Panc1 (cell line): Measurements from ENCODE around the gene TNFRSF14. TPM values are rescaled to one million over a fixed set of nuclear protein-coding genes. Genes with fewer than 3 reads are reported as not detected.

Experiments
- ATAC-seq: fragments of 200-7000 bp; cut with Tn5 transposase; 2 replicates; pipeline ENCODE4 v1.9.1; 2020; ENCODE audit warnings: mild to moderate bottlenecking, moderate library complexity
- BruUV-seq: library from RNA; stranded (reverse); fragments of 400-500 nt; replicated peaks from 2 replicates; lab custom pipeline; 2021; lab: Mats Ljungman, UMichigan
- CTCF ChIA-PET: fragments of 300-600 bp; sonication (Branson Sonifier 250); formaldehyde crosslinking; loops from one replicate; lab custom pipeline; 2022; ENCODE audit warnings: antibody characterized with exemption; lab: Charles Lee
- POLR2A ChIA-PET: fragments of 300-600 bp; sonication (Branson Sonifier 250); formaldehyde crosslinking; loops from one replicate; lab custom pipeline; 2022; ENCODE audit warnings: antibody characterized with exemption; lab: Charles Lee
- DNase-seq: peaks from one replicate; pipeline ENCODE4 v3.0.0-alpha.2; 2010; ENCODE audit warnings: low read depth, low spot score
- H3K27ac ChIP-seq: 2 replicates; pipeline ENCODE4 v1.5.1; 2011; ENCODE audit warnings: mild to moderate bottlenecking, low read length, inconsistent platforms
- H3K27me3 ChIP-seq: fragments of 200-500 bp; sonication (Bioruptor generic); 2 replicates; pipeline ENCODE4 v1.6.0; 2014; ENCODE audit warnings: low read length, inconsistent platforms; ENCODE audit not compliant: control insufficient read depth, insufficient read depth
- H3K36me3 ChIP-seq: fragments of 200-500 bp; sonication (Bioruptor generic); 2 replicates; pipeline ENCODE4 v1.5.1; 2014; ENCODE audit warnings: inconsistent platforms, mild to moderate bottlenecking, low read length, moderate library complexity; ENCODE audit not compliant: control insufficient read depth, insufficient read depth
- H3K4me1 ChIP-seq: 2 replicates; pipeline ENCODE4 v1.5.1; 2011; ENCODE audit warnings: inconsistent platforms, mild to moderate bottlenecking, low read length, moderate library complexity; ENCODE audit not compliant: control insufficient read depth, insufficient read depth
- H3K4me3 ChIP-seq, 2 experiments: 2 replicates each; pipeline ENCODE4 v1.5.1; 2011 to 2012; ENCODE audit warnings: low read depth in 2 of 2, low read length in 2 of 2, mild to moderate bottlenecking in 2 of 2, inconsistent platforms in 1 of 2, moderate library complexity in 1 of 2
- H3K9me3 ChIP-seq: fragments of 200-500 bp; sonication (Bioruptor generic); 2 replicates; pipeline ENCODE4 v1.5.1; 2014; ENCODE audit warnings: low read depth, mild to moderate bottlenecking, inconsistent platforms, low read length, moderate library complexity; ENCODE audit not compliant: control insufficient read depth, insufficient read depth
- POLR2AphosphoS5 ChIP-seq: IDR thresholded peaks from 2 replicates; pipeline ENCODE4 v1.6.1; 2012; ENCODE audit warnings: mild to moderate bottlenecking, low read depth, low read length, moderate library complexity
- SIN3A ChIP-seq: IDR thresholded peaks from 2 replicates; pipeline ENCODE4 v1.6.1; 2012; ENCODE audit warnings: low read depth, mild to moderate bottlenecking, low read length, moderate library complexity, borderline replicate concordance; ENCODE audit not compliant: insufficient read depth
- TCF7L2 ChIP-seq: IDR thresholded peaks from 2 replicates; pipeline ENCODE4 v1.6.1; 2011; ENCODE audit warnings: mild to moderate bottlenecking, low read depth, low read length, inconsistent platforms
- in situ Hi-C: cut with HindIII; loops from 2 replicates; pipeline ENCODE4 v1.10.0; 2016; ENCODE audit warnings: low sequenced_read_pairs, low pct_unique_long_range_greater_than_20kb
- intact Hi-C: fragments of 100-400 bp; cut with micrococcal nuclease; formaldehyde crosslinking; loops from one replicate; pipeline ENCODE4 v1.10.0; 2022; ENCODE audit not compliant: unreplicated experiment
- total RNA-seq: library from RNA; stranded (reverse); gene quantifications from one replicate; pipeline ENCODE4 v1.2.1, GENCODE V29; 2021; ENCODE audit not compliant: unreplicated experiment
- TF ChIP-seq, protein P1 (sequence below): fragments of 450-650 bp; IDR thresholded peaks from 2 replicates; pipeline ENCODE4 v1.5.1; 2017; ENCODE audit warnings: mild to moderate bottlenecking
- TF ChIP-seq, protein P2 (sequence below), 2 experiments: IDR thresholded peaks; 2 replicates each; pipeline ENCODE4 v1.6.1; 2011 to 2012; ENCODE audit warnings: low read depth in 2 of 2, control low read depth in 1 of 2, low read length in 1 of 2, mild to moderate bottlenecking in 1 of 2, moderate library complexity in 1 of 2; ENCODE audit not compliant: insufficient read depth in 1 of 2

The TNFRSF14 gene
- total RNA-seq, 1 experiment from 2014 or later, result 20.1 TPM

GRCh38 chr1:2525572-2525919 is 30.6 kb upstream of the TNFRSF14 start:
- ChIA-PET POLR2A (no interaction called here), CTCF (no interaction called here)
- H3K4me1 ChIP-seq, result peaks cover 42% of the 10 kb centered on the region
- intact Hi-C loops, result no loop called here
- no TSS peak for BruUV-seq
- in situ Hi-C loops, result no loop called here
- TF ChIP-seq TCF7L2, result no peak
- ATAC-seq, result no peak
- peak overlapping the region; percentile 70 to 93 for H3K4me3 ChIP-seq
- DNase-seq, result no peak
- H3K9me3 ChIP-seq, result no peaks in the 10 kb centered on the region
- H3K27me3 ChIP-seq, result no peaks in the 10 kb centered on the region
- peak overlapping the region; percentile 87 for H3K27ac ChIP-seq
- no peaks in the 10 kb centered on the region; the same call in 1 of the 2 replicates for H3K36me3 ChIP-seq

- CTCF ChIA-PET, result interaction anchor here (0.6 to 0.7 kb wide), 2 partner anchors 8 to 111 kb away, joined by 3 to 5 read pairs; no protein-coding TSS in a partner anchor
- intact Hi-C loops, result no loop called here
- in situ Hi-C loops, result no loop called here
Measured at GRCh38 chr1:2525920-2526823, 30.0 kb upstream of the TNFRSF14 start, which contains the start of gene PANK4. Gene PANK4 (minus strand): TSS chr1:2526596. CDS start chr1:2526587, 9 bp downstream.

More at GRCh38 chr1:2525920-2526823, 30.0 kb upstream of the TNFRSF14 start, which contains the start of gene PANK4:
- no TSS peak for BruUV-seq
- POLR2A ChIA-PET, result interaction anchor here (0.5 to 0.7 kb wide), 6 partner anchors 8 to 314 kb away, joined by 3 to 5 read pairs (median 4); no protein-coding TSS in a partner anchor
- Histone ChIP-seq H3K4me1 (peaks cover 49% of the 10 kb centered on the region), H3K4me3 (peak within 1 kb of the TSS; percentile 70 to 93), H3K27ac (peak within 1 kb of the TSS; percentile 87), H3K36me3 (no peaks in the 10 kb centered on the region; the same call in 1 of the 2 replicates), H3K27me3 (no peaks in the 10 kb centered on the region), H3K9me3 (no peaks in the 10 kb centered on the region)
- ATAC-seq (peak; percentile 95), DNase-seq (no peak)
- TF ChIP-seq POLR2AphosphoS5 (peak; percentile 69), SIN3A (0 out of 2 replicates have a peak, but pooled peaks have one; percentile 68), TCF7L2 (no peak)
- TF ChIP-seq, protein P1, sequence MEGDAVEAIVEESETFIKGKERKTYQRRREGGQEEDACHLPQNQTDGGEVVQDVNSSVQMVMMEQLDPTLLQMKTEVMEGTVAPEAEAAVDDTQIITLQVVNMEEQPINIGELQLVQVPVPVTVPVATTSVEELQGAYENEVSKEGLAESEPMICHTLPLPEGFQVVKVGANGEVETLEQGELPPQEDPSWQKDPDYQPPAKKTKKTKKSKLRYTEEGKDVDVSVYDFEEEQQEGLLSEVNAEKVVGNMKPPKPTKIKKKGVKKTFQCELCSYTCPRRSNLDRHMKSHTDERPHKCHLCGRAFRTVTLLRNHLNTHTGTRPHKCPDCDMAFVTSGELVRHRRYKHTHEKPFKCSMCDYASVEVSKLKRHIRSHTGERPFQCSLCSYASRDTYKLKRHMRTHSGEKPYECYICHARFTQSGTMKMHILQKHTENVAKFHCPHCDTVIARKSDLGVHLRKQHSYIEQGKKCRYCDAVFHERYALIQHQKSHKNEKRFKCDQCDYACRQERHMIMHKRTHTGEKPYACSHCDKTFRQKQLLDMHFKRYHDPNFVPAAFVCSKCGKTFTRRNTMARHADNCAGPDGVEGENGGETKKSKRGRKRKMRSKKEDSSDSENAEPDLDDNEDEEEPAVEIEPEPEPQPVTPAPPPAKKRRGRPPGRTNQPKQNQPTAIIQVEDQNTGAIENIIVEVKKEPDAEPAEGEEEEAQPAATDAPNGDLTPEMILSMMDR, result no peak
- TF ChIP-seq, protein P2, sequence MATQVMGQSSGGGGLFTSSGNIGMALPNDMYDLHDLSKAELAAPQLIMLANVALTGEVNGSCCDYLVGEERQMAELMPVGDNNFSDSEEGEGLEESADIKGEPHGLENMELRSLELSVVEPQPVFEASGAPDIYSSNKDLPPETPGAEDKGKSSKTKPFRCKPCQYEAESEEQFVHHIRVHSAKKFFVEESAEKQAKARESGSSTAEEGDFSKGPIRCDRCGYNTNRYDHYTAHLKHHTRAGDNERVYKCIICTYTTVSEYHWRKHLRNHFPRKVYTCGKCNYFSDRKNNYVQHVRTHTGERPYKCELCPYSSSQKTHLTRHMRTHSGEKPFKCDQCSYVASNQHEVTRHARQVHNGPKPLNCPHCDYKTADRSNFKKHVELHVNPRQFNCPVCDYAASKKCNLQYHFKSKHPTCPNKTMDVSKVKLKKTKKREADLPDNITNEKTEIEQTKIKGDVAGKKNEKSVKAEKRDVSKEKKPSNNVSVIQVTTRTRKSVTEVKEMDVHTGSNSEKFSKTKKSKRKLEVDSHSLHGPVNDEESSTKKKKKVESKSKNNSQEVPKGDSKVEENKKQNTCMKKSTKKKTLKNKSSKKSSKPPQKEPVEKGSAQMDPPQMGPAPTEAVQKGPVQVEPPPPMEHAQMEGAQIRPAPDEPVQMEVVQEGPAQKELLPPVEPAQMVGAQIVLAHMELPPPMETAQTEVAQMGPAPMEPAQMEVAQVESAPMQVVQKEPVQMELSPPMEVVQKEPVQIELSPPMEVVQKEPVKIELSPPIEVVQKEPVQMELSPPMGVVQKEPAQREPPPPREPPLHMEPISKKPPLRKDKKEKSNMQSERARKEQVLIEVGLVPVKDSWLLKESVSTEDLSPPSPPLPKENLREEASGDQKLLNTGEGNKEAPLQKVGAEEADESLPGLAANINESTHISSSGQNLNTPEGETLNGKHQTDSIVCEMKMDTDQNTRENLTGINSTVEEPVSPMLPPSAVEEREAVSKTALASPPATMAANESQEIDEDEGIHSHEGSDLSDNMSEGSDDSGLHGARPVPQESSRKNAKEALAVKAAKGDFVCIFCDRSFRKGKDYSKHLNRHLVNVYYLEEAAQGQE (IDR thresholded peaks at IDR 0.05; ENCODE audit: insufficient read depth in 1 of 2, low read depth in 2 of 2, low read length in 1 of 2), result no peak
